NCI-H510A treated with DMSO at 0.1 percent for 48 hours (cell line): ENCODE data around the gene HSPA12A.

Experiments
- DNase-seq: peaks from one replicate; lab custom pipeline; 2025; lab: John Stamatoyannopoulos, UW

HSPA12A gene

GRCh38 chr10:116770281-116770680 is 27.9 kb upstream of the HSPA12A start:
- DNase-seq: no peak

- DNase-seq: no peak
Observed at GRCh38 chr10:116769791-116770190, 27.4 kb upstream of the HSPA12A start.

- DNase-seq: no peak
Observed at GRCh38 chr10:116769368-116769767, 27.0 kb upstream of the HSPA12A start.

- no peak for DNase-seq
Observed at GRCh38 chr10:116768786-116769185, 26.4 kb upstream of the HSPA12A start.

- no peak for DNase-seq
Observed at GRCh38 chr10:116766837-116767634, 24.7 kb upstream of the HSPA12A start.

GRCh38 chr10:116766241-116766827 is 24.0 kb upstream of the HSPA12A start:
- no peak for DNase-seq

- DNase-seq: no peak
Observed at GRCh38 chr10:116765648-116766081, 23.3 kb upstream of the HSPA12A start.

- DNase-seq: no peak
Observed at GRCh38 chr10:116764979-116765378, 22.6 kb upstream of the HSPA12A start.

- DNase-seq: no peak
Observed at GRCh38 chr10:116763440-116763839, 21.1 kb upstream of the HSPA12A start.

GRCh38 chr10:116761883-116762282 is 19.5 kb upstream of the HSPA12A start:
- DNase-seq: no peak

- no peak for DNase-seq
Observed at GRCh38 chr10:116760919-116761318, 18.6 kb upstream of the HSPA12A start.

- no peak for DNase-seq
Observed at GRCh38 chr10:116757246-116757645, 14.9 kb upstream of the HSPA12A start.

- DNase-seq: no peak
Observed at GRCh38 chr10:116756277-116756676, 13.9 kb upstream of the HSPA12A start.

GRCh38 chr10:116753759-116754158 is 11.4 kb upstream of the HSPA12A start:
- no peak for DNase-seq

GRCh38 chr10:116752969-116753665 is 10.8 kb upstream of the HSPA12A start:
- DNase-seq: no peak

GRCh38 chr10:116752563-116752962 is 10.2 kb upstream of the HSPA12A start:
- DNase-seq: no peak

GRCh38 chr10:116748471-116748870 is 6.1 kb upstream of the HSPA12A start:
- DNase-seq: no peak

GRCh38 chr10:116748041-116748440 is 5.7 kb upstream of the HSPA12A start:
- no peak for DNase-seq

- DNase-seq: no peak
Observed at GRCh38 chr10:116747325-116747724, 5.0 kb upstream of the HSPA12A start.

- no peak for DNase-seq
Observed at GRCh38 chr10:116744885-116745284, 2.5 kb upstream of the HSPA12A start.

GRCh38 chr10:116744163-116744753 is 1.9 kb upstream of the HSPA12A start:
- no peak for DNase-seq

- DNase-seq: no peak
Observed at GRCh38 chr10:116743266-116744064, 1.1 kb upstream of the HSPA12A start.
